ENCODE results near the gene ZNF189. TPM values are rescaled to one million over a fixed set of nuclear protein-coding genes. Genes with fewer than 3 reads are reported as not detected.

ZNF189 gene
- total RNA-seq, 1 donor from 2014 or later, result 17.3 TPM

GRCh38 chr9:101369286-101369685 lies 29.4 kb upstream of the ZNF189 start:
- peaks cover 11% of the 10 kb centered on the region for H3K27me3 Mint-ChIP-seq (ENCODE audit: unreplicated experiment)
- no peak for DNase-seq (ENCODE audit: extremely low spot score, unreplicated experiment)
- no peaks in the 10 kb centered on the region for H3K36me3 Mint-ChIP-seq (ENCODE audit: unreplicated experiment)
- H3K9me3 Mint-ChIP-seq (ENCODE audit: unreplicated experiment), result no peaks in the 10 kb centered on the region
- H3K4me1 Mint-ChIP-seq (ENCODE audit: unreplicated experiment), result no peaks in the 10 kb centered on the region
- no peak overlapping the region for H3K4me3 Mint-ChIP-seq (ENCODE audit: unreplicated experiment)
- TF ChIP-seq CTCF (IDR thresholded peaks at IDR 0.05), result no peak
- H3K27ac Mint-ChIP-seq (ENCODE audit: unreplicated experiment), result no peak overlapping the region

GRCh38 chr9:101369884-101370531 lies 28.6 kb upstream of the ZNF189 start:
- no peak for DNase-seq (ENCODE audit: extremely low spot score, unreplicated experiment)
- Mint-ChIP-seq H3K36me3 (ENCODE audit: unreplicated experiment) (no peaks in the 10 kb centered on the region), H3K27me3 (ENCODE audit: unreplicated experiment) (peaks cover 10% of the 10 kb centered on the region), H3K4me3 (ENCODE audit: unreplicated experiment) (no peak overlapping the region), H3K4me1 (ENCODE audit: unreplicated experiment) (no peaks in the 10 kb centered on the region), H3K27ac (ENCODE audit: unreplicated experiment) (no peak overlapping the region), H3K9me3 (ENCODE audit: unreplicated experiment) (no peaks in the 10 kb centered on the region)
- TF ChIP-seq CTCF (IDR thresholded peaks at IDR 0.05), result no peak

GRCh38 chr9:101371813-101372212 lies 26.8 kb upstream of the ZNF189 start:
- no peak for DNase-seq (ENCODE audit: extremely low spot score, unreplicated experiment)
- Mint-ChIP-seq H3K4me3 (ENCODE audit: unreplicated experiment) (no peak overlapping the region), H3K36me3 (ENCODE audit: unreplicated experiment) (no peaks in the 10 kb centered on the region), H3K27ac (ENCODE audit: unreplicated experiment) (no peak overlapping the region), H3K27me3 (ENCODE audit: unreplicated experiment) (peaks cover 10% of the 10 kb centered on the region), H3K4me1 (ENCODE audit: unreplicated experiment) (no peaks in the 10 kb centered on the region), H3K9me3 (ENCODE audit: unreplicated experiment) (no peaks in the 10 kb centered on the region)
- no peak for TF ChIP-seq CTCF (IDR thresholded peaks at IDR 0.05)

GRCh38 chr9:101372327-101373118 lies 26.1 kb upstream of the ZNF189 start:
- no peaks in the 10 kb centered on the region for H3K4me1 Mint-ChIP-seq (ENCODE audit: unreplicated experiment)
- no peak for TF ChIP-seq CTCF (IDR thresholded peaks at IDR 0.05)
- DNase-seq (ENCODE audit: extremely low spot score, unreplicated experiment), result no peak
- no peaks in the 10 kb centered on the region for H3K36me3 Mint-ChIP-seq (ENCODE audit: unreplicated experiment)
- no peaks in the 10 kb centered on the region for H3K9me3 Mint-ChIP-seq (ENCODE audit: unreplicated experiment)
- H3K27ac Mint-ChIP-seq (ENCODE audit: unreplicated experiment), result no peak overlapping the region
- H3K27me3 Mint-ChIP-seq (ENCODE audit: unreplicated experiment), result peaks cover 10% of the 10 kb centered on the region
- no peak overlapping the region for H3K4me3 Mint-ChIP-seq (ENCODE audit: unreplicated experiment)

- H3K27ac Mint-ChIP-seq (ENCODE audit: unreplicated experiment), result no peak overlapping the region
Observed at GRCh38 chr9:101375546-101375945, 23.1 kb upstream of the ZNF189 start.

More at GRCh38 chr9:101375546-101375945, 23.1 kb upstream of the ZNF189 start:
- H3K9me3 Mint-ChIP-seq (ENCODE audit: unreplicated experiment), result no peaks in the 10 kb centered on the region
- no peaks in the 10 kb centered on the region for H3K4me1 Mint-ChIP-seq (ENCODE audit: unreplicated experiment)
- no peak for DNase-seq (ENCODE audit: extremely low spot score, unreplicated experiment)
- H3K27me3 Mint-ChIP-seq (ENCODE audit: unreplicated experiment), result peaks cover 8% of the 10 kb centered on the region
- H3K4me3 Mint-ChIP-seq (ENCODE audit: unreplicated experiment), result no peak overlapping the region
- no peaks in the 10 kb centered on the region for H3K36me3 Mint-ChIP-seq (ENCODE audit: unreplicated experiment)
- TF ChIP-seq CTCF (IDR thresholded peaks at IDR 0.05), result no peak
